Measurements from ENCODE around the gene TMEM59. TPM values are rescaled to one million over a fixed set of nuclear protein-coding genes. Genes with fewer than 3 reads are reported as not detected.
A peak's percentile ranks its signal among the peaks of the same experiment; 100 is the strongest.

The TMEM59 gene
- total and polyA plus RNA-seq, 3 donors from 2014 or later = 209 to 338 (median 289) TPM

- DNase-seq = no peak
- Histone ChIP-seq H3K9me3 (no peaks in the 10 kb centered on the region), H3K36me3 (ENCODE audit: low read depth, missing control alignments) (no peaks in the 10 kb centered on the region), H3K27ac (no peak overlapping the region), H3K4me1 (peaks cover 6% of the 10 kb centered on the region), H3K27me3 (no peaks in the 10 kb centered on the region), H3K4me3 (no peak overlapping the region)
- TF ChIP-seq POLR2A (IDR thresholded peaks at IDR 0.05) = no peak
- TF ChIP-seq, protein P1, sequence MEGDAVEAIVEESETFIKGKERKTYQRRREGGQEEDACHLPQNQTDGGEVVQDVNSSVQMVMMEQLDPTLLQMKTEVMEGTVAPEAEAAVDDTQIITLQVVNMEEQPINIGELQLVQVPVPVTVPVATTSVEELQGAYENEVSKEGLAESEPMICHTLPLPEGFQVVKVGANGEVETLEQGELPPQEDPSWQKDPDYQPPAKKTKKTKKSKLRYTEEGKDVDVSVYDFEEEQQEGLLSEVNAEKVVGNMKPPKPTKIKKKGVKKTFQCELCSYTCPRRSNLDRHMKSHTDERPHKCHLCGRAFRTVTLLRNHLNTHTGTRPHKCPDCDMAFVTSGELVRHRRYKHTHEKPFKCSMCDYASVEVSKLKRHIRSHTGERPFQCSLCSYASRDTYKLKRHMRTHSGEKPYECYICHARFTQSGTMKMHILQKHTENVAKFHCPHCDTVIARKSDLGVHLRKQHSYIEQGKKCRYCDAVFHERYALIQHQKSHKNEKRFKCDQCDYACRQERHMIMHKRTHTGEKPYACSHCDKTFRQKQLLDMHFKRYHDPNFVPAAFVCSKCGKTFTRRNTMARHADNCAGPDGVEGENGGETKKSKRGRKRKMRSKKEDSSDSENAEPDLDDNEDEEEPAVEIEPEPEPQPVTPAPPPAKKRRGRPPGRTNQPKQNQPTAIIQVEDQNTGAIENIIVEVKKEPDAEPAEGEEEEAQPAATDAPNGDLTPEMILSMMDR (IDR thresholded peaks at IDR 0.05) = no peak
- intact Hi-C loops (cut with DNase I; ENCODE audit: low total_unique reads) = no loop called here
These were observed 24.4 kb upstream of the TMEM59 start for GRCh38 chr1:54077359-54077758.

GRCh38 chr1:54070171-54070837 lies 17.3 kb upstream of the TMEM59 start:
- peaks cover 6% of the 10 kb centered on the region for H3K4me1 ChIP-seq
- H3K36me3 ChIP-seq (ENCODE audit: low read depth, missing control alignments) = no peaks in the 10 kb centered on the region
- TF ChIP-seq, protein P1 (IDR thresholded peaks at IDR 0.05) = peak; percentile 49 to 68 (median 62)
- TF ChIP-seq POLR2A (IDR thresholded peaks at IDR 0.05) = no peak
- intact Hi-C loops (cut with DNase I; ENCODE audit: low total_unique reads) = no loop called here
- no peak overlapping the region for H3K4me3 ChIP-seq
- H3K9me3 ChIP-seq = no peaks in the 10 kb centered on the region
- 49 to 60% methylated on average over 2 of the region's 2 CpGs for WGBS, 2 donors
- no peak for DNase-seq
- H3K27ac ChIP-seq = no peak overlapping the region
- H3K27me3 ChIP-seq = no peaks in the 10 kb centered on the region

DNA sequence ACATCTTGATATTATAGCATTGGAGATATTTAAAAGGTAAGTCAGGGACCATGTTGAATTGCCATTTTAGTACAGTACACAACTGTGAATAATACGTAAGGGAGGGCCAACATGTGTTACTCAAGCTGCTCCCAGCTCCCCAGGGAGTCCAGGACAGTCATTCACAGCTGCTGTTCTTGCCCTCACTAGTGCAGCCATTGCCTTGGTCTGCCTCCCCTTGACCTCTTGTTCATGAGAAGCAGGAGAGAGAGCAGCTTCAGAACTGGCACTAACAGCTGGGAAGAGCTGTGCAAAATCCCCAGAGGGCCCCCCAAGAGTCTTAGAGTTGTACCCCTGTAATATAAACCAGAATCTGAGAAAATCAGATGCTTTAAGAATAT lies 16.8 kb upstream of the TMEM59 start:
- no peak overlapping the region for H3K27ac ChIP-seq
- H3K4me1 ChIP-seq = peaks cover 6% of the 10 kb centered on the region
- WGBS, 2 donors = 47 to 67% methylated on average over 1 of the region's 1 CpG
- no peak overlapping the region for H3K4me3 ChIP-seq
- H3K9me3 ChIP-seq = no peaks in the 10 kb centered on the region
- TF ChIP-seq, protein P1 (IDR thresholded peaks at IDR 0.05) = no peak
- no peak for TF ChIP-seq POLR2A (IDR thresholded peaks at IDR 0.05)
- no peaks in the 10 kb centered on the region for H3K36me3 ChIP-seq (ENCODE audit: low read depth, missing control alignments)
- H3K27me3 ChIP-seq = no peaks in the 10 kb centered on the region
- intact Hi-C loops (cut with DNase I; ENCODE audit: low total_unique reads) = no loop called here
- no peak for DNase-seq

- WGBS, 2 donors = 84 to 92% methylated on average over 5 of the region's 5 CpGs
- TF ChIP-seq POLR2A (IDR thresholded peaks at IDR 0.05) = no peak
- TF ChIP-seq, protein P1 (IDR thresholded peaks at IDR 0.05) = no peak
- intact Hi-C loops (cut with DNase I; ENCODE audit: low total_unique reads) = no loop called here
These were observed 11.3 kb upstream of the TMEM59 start for GRCh38 chr1:54064299-54064698.

DNA sequence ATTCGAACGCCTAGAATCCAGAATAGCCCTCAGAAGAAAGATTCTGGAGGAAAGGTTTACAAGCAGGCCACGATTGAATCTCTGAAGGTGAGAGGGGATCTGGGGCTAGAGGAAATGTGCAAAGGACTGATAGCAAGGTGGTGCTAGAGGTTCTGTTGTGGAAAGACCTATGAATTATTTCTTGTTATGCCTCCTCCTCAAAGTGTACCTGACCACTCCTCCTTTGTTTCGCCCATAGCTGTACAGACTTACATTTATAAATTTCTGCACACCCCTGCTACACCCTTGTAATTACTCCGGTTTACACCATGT lies 1.4 kb upstream of the TMEM59 start:
- H3K27me3 ChIP-seq = no peaks in the 10 kb centered on the region
- 40 to 41% methylated on average over 5 of the region's 5 CpGs for WGBS, 2 donors
- intact Hi-C loops (cut with DNase I; ENCODE audit: low total_unique reads) = no loop called here
- DNase-seq = no peak
- peaks cover 35% of the 10 kb centered on the region for H3K4me1 ChIP-seq
- TF ChIP-seq, protein P1 (IDR thresholded peaks at IDR 0.05) = no peak
- no peak for TF ChIP-seq POLR2A (IDR thresholded peaks at IDR 0.05)
- H3K36me3 ChIP-seq (ENCODE audit: low read depth, missing control alignments) = no peaks in the 10 kb centered on the region
- peak overlapping the region in 1 of 2 donors; percentile 92 for H3K27ac ChIP-seq
- no peaks in the 10 kb centered on the region for H3K9me3 ChIP-seq
- peak overlapping the region in 1 of 2 donors; percentile 83 for H3K4me3 ChIP-seq

More at GRCh38 chr1:54064299-54064698, 11.3 kb upstream of the TMEM59 start:
- H3K36me3 ChIP-seq (ENCODE audit: low read depth, missing control alignments) = no peaks in the 10 kb centered on the region
- no peaks in the 10 kb centered on the region for H3K4me1 ChIP-seq
- no peaks in the 10 kb centered on the region for H3K9me3 ChIP-seq
- H3K4me3 ChIP-seq = no peak overlapping the region
- no peak overlapping the region for H3K27ac ChIP-seq
- H3K27me3 ChIP-seq = no peaks in the 10 kb centered on the region
- no peak for DNase-seq
